Measurements from ENCODE around the gene CRNKL1. TPM values are rescaled to one million over a fixed set of nuclear protein-coding genes. Genes with fewer than 3 reads are reported as not detected.

CRNKL1 gene
- total and polyA plus RNA-seq, 5 donors from 2014 or later, result 10.4 to 17.9 (median 11.7) TPM

DNA sequence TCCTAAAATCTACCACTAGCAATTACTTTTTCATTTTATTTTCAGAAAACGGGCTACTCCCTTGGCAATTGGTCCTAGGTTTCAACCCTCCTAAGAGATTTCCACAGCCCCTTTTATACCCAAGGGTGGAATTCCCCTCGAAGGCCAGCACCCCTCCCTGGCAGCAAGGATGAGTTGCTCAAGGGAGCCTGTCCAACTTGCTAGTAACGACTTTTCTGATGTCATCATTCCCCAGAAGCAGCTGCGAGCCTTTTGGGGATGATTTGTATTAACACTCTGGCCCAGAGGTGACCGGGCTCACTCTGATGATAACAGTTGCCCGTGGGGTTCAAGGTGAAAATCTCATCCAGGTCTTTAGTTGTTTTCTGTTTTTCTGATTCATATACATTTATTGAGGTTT, 65.8 kb downstream of the CRNKL1 start:
- peaks cover 0 to 2% (median 0%) of the 10 kb centered on the region in 7 donors for H3K9me3 Mint-ChIP-seq
- H3K4me1 Mint-ChIP-seq, result no peaks in the 10 kb centered on the region
- H3K36me3 ChIP-seq (ENCODE audit: control insufficient read depth, insufficient read depth, low read length), result no peaks in the 10 kb centered on the region

More for the DNA sequence above, 65.8 kb downstream of the CRNKL1 start:
- Histone ChIP-seq H3K27me3 (ENCODE audit: control insufficient read depth, insufficient read depth, low read length) (no peaks in the 10 kb centered on the region), H3K4me3 (ENCODE audit: low read depth, low read length) (no peak overlapping the region), H3K27ac (ENCODE audit: insufficient read depth, low read length, poor library complexity, severe bottlenecking) (no peak overlapping the region), H3K9me3 (ENCODE audit: control insufficient read depth in 2 of 2, low read length in 2 of 2) (no peaks in the 10 kb centered on the region), H3K4me1 (ENCODE audit: control insufficient read depth, insufficient read depth, low read length, poor library complexity, severe bottlenecking) (no peaks in the 10 kb centered on the region)
- no peak overlapping the region for H3K27ac Mint-ChIP-seq
- DNase-seq (no peak), ATAC-seq (ENCODE audit: low read depth in 2 of 2) (no peak)
- H3K4me3 Mint-ChIP-seq, result no peak overlapping the region
- peaks cover 14% of the 10 kb centered on the region for H3K27me3 Mint-ChIP-seq
- no peaks in the 10 kb centered on the region for H3K36me3 Mint-ChIP-seq

Other genes with a start within 250 kb of the CRNKL1 start
- 19.6 TPM for gene NAA20, start 35.1 kb downstream of the CRNKL1 start, total RNA-seq
- 10 to 100 TPM; 69.1 to 77.4 (median 71.5) TPM for gene NAA20, start 35.1 kb downstream of the CRNKL1 start, polyA plus RNA-seq
- gene CFAP61, start 66 bp upstream of the CRNKL1 start, total RNA-seq, result not detected
- gene CFAP61, start 66 bp upstream of the CRNKL1 start, polyA plus RNA-seq, result not detected

Measured in CD4-positive, CD25-positive, alpha-beta regulatory T cell (primary cell).